Astrocyte of the cerebellum (primary cell): ENCODE measurements around the gene BAIAP3.

Experiments
- DNase-seq: peaks from one replicate; pipeline ENCODE4 v3.0.0-alpha.2; 2011; ENCODE audit warnings: low read depth
- H3K4me3 ChIP-seq: 2 replicates; pipeline ENCODE4 v1.5.1; 2011; ENCODE audit warnings: mild to moderate bottlenecking, low read depth, low read length, moderate library complexity
- CTCF ChIP-seq: IDR thresholded peaks from 2 replicates; pipeline ENCODE4 v1.5.1; 2012; ENCODE audit warnings: low read length, low read depth, moderate library complexity, mild to moderate bottlenecking; ENCODE audit errors: missing control alignments
- in situ Hi-C: cut with HindIII; loops from 2 replicates; pipeline ENCODE4 v1.10.0; 2017; ENCODE audit warnings: low sequenced_read_pairs

The BAIAP3 gene

GRCh38 chr16:1340730-1341494, 7.5 kb downstream of the BAIAP3 start:
- in situ Hi-C loops = no loop called here
- no peak overlapping the region for H3K4me3 ChIP-seq
- no peak for TF ChIP-seq CTCF
- DNase-seq = no peak

GRCh38 chr16:1341495-1342420, 8.3 kb downstream of the BAIAP3 start:
- H3K4me3 ChIP-seq = no peak overlapping the region
- in situ Hi-C loops = no loop called here
- no peak for DNase-seq
- no peak for TF ChIP-seq CTCF

GRCh38 chr16:1342526-1343427, 9.3 kb downstream of the BAIAP3 start:
- DNase-seq = peak; percentile 13
- H3K4me3 ChIP-seq = no peak overlapping the region
- TF ChIP-seq CTCF = no peak
- in situ Hi-C loops = no loop called here

DNA sequence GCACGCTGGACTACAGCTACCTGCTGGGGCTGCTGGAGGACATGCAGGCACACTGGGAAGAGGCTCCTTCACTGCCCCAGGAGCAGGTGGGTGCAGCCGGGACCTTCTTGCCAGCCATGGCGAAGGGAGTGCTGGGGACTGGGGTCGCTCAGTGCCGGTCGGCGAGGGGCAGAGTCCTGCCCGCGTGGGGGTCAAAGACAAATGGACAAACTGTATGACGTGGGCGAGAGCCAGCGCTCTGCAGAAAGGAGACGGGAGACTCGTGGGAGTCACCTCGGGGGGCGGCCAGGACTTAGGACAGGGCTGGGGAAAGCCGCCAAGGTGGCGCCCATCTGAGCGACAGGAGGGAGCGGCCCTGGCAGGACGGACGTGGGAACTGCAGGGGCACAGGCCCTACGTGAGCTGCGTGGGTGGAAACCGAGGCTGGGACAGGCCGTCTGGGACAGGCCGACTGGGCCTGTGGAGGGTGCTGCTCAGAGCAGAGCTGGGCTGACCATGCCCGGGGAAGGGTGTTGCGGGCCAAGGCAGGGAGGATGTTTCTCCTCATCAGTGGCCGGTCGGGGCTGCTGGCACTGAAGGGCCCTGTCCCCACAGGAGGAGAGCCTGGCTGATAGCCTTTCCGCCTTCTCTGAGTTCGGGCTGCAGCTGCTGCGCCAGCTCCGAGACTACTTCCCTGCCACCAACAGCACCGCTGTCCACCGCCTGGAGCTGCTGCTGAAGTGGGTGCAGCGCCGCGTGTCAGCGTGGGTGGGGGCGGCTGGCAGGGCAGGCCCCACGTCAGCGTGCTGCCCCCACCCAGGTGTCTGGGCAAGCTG, 10.2 kb downstream of the BAIAP3 start:
- in situ Hi-C loops = no loop called here
- DNase-seq = no peak
- H3K4me3 ChIP-seq = no peak overlapping the region
- no peak for TF ChIP-seq CTCF

DNA sequence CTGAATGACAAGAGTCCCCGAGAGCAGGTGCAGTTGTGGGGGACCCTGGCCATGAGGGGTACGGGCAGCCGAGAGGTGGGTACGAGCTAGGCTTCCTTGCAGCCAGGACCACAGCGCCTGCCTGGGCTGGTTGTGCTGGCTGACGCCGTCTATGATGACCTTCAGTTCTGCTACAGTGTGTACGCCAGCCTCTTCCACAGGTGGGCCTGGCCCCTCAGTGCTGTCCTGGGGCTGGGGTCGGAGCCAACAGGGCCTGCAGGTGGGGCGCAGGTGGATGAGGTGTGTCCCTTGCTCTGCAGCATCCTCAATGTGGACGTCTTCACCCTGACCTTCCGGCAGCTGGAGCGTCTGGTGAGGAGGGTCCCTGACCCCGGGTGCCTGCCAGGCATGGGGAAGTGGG, 11.1 kb downstream of the BAIAP3 start:
- H3K4me3 ChIP-seq = no peak overlapping the region
- no peak for TF ChIP-seq CTCF
- DNase-seq = no peak
- in situ Hi-C loops = no loop called here
